Heart right ventricle (tissue), 16 donors: ENCODE data around the gene RFX8. TPM values are rescaled to one million over a fixed set of nuclear protein-coding genes. Genes with fewer than 3 reads are reported as not detected.

Experiments used
- ATAC-seq, 8 donors: fragments of 200-7000 bp; cut with Tn5 transposase; one replicate each; pipeline ENCODE4 v1.9.1; 2020; ENCODE audit warnings: mild to moderate bottlenecking in 8 of 8, moderate library complexity in 8 of 8, moderate number of reproducible peaks in 1 of 8
- DNase-seq, 2 donors: peaks; one replicate each; pipeline ENCODE4 v3.0.0-alpha.2; 2020
- H3K27ac ChIP-seq, 10 donors: fragments of 200-600 bp; sonication (generic) in 2 of 10; one replicate each; pipeline versions ENCODE4 v1.5.0 to v1.8.0; 2020 to 2022; ENCODE audit warnings: mild to moderate bottlenecking in 3 of 10
- H3K27me3 ChIP-seq, 7 donors: fragments of 200-600 bp; one replicate each; pipeline ENCODE4 v1.8.0; 2021 to 2022; ENCODE audit warnings: mild to moderate bottlenecking in 2 of 7
- H3K36me3 ChIP-seq, 9 donors: fragments of 200-600 bp; sonication (generic) in 1 of 9; one replicate each; pipeline versions ENCODE4 v1.5.0 to v1.8.0; 2020 to 2022; ENCODE audit warnings: mild to moderate bottlenecking in 2 of 9
- H3K4me1 ChIP-seq, 9 donors: fragments of 200-600 bp; sonication (generic) in 1 of 9; one replicate each; pipeline versions ENCODE4 v1.5.0 to v1.8.0; 2020 to 2022; ENCODE audit warnings: mild to moderate bottlenecking in 4 of 9
- H3K4me3 ChIP-seq, 10 donors: fragments of 200-600 bp; sonication (generic) in 2 of 10; one replicate each; pipeline versions ENCODE4 v1.5.0 to v1.8.0; 2020 to 2022; ENCODE audit warnings: mild to moderate bottlenecking in 7 of 10, moderate library complexity in 2 of 10
- H3K9me3 ChIP-seq, 11 donors: fragments of 200-600 bp in 10 of 11; sonication (generic) in 2 of 11; one replicate each; pipeline versions ENCODE4 v1.5.0 to v1.8.0; 2013 to 2022; ENCODE audit warnings: mild to moderate bottlenecking in 2 of 11, control low read depth in 1 of 11, moderate library complexity in 1 of 11
- CTCF ChIP-seq, 9 donors: fragments of 200-600 bp; sonication (generic) in 2 of 9; IDR thresholded peaks; one replicate each; pipeline versions ENCODE4 v1.5.0 to v1.8.0; 2021 to 2022; ENCODE audit warnings: antibody characterized with exemption in 9 of 9, mild to moderate bottlenecking in 5 of 9, moderate library complexity in 1 of 9
- WGBS, 2 donors: extraction: QIAGEN DNeasy Blood & Tissue Kit; methylation state at CpG; one replicate each; pipeline ENCODE4 v1.1.7; 2013; ENCODE audit warnings: inconsistent platforms in 1 of 2; 5-methylcytosine and 5-hydroxymethylcytosine counted together
- intact Hi-C, 10 donors: fragments of 100-400 bp; cut with DNase I; formaldehyde crosslinking; loops; one replicate each; pipeline versions ENCODE4 v1.11.1 to v1.14.2; 2022
- polyA plus RNA-seq, 2 donors: library from polyadenylated mRNA; stranded (reverse); fragments of 200-250 nt; gene quantifications; one replicate each; pipeline ENCODE4 v1.2.3, GENCODE V29; 2013
- total RNA-seq, 10 donors: library from RNA; stranded (reverse); fragmentation: NEBNext Ultra II Directional in 3 of 10; extraction: Animal tissue kit (Norgen Biotek cat#: 25700) in 3 of 10; gene quantifications; one replicate each; pipeline versions ENCODE4 v1.2.1 to v1.2.4, GENCODE V29; 2021 to 2023
- donor health status: Arrhythmogenic right ventricular cardiomyopathy.
- donor health status: ischemic (EF 13 %, LVEDD 7.1; RV severe dilation, severe dysfunction).
- donor health status: healthy with polysubstance abuse.
- donor health status: DM: no; HTN: yes; CAD: no.
- donor health status: DM: no; HTN: no; CAD: no.
- donor health status: ischemic (EF 25% LVEDD 6.9; RV normal size, moderate dysfunction).
- donor health status: ischemic (EF 25% LVEDD 5.7; RV mildly dilated, moderate dysfunction).
- donor health status: healthy.
- donor health status: DM: yes; HTN: yes; CAD: no.
- donor health status: Ischemic cardiomyopathy.
- donor health status: ischemic (EF 35%, LVEDD 5.7; RV mildly dilated, moderate dysfunction).
- donor health status: nonischemic (EF 11% LVEDD 7.7; RV severe dilation, severe dysfunction).
- donor health status: DM: yes; HTN: yes; CAD: no.
- donor health status: PGD.
- donor health status: ischemic (EF 29% LVEDD 5.4; RV normal size, mild dysfunction).
- donor health status: nonischemic (EF 23%, LVEDD 6.1; RV moderate dilation, normal function).

Gene RFX8
- total and polyA plus RNA-seq, 12 donors = 0.15 to 0.44 (median 0.16) TPM; not detected in 5

- H3K4me1 ChIP-seq = peaks cover 0 to 27% (median 19%) of the 10 kb centered on the region in 9 donors
- WGBS, 2 donors = 32 to 38% methylated on average over 3 of the region's 3 CpGs
- TF ChIP-seq CTCF (IDR thresholded peaks at IDR 0.05) = no peak
- H3K27me3 ChIP-seq = peaks cover 0 to 4% (median 0%) of the 10 kb centered on the region in 7 donors
- DNase-seq = no peak
- peak in 5 of 8 donors; percentile 21 to 70 (median 41) for ATAC-seq
- H3K27ac ChIP-seq = peak overlapping the region in 8 of 10 donors; percentile 4 to 84 (median 51)
- no peaks in the 10 kb centered on the region for H3K36me3 ChIP-seq
- H3K9me3 ChIP-seq = no peaks in the 10 kb centered on the region
- intact Hi-C loops = no loop called here
- no peak overlapping the region for H3K4me3 ChIP-seq
These were observed 26.5 kb upstream of the RFX8 start for GRCh38 chr2:101501443-101501842.

- Histone ChIP-seq H3K36me3 (no peaks in the 10 kb centered on the region), H3K27ac (peak overlapping the region in 9 of 10 donors; percentile 4 to 84 (median 52)), H3K4me3 (no peak overlapping the region), H3K9me3 (no peaks in the 10 kb centered on the region), H3K27me3 (peaks cover 0 to 4% (median 0%) of the 10 kb centered on the region in 7 donors), H3K4me1 (peaks cover 0 to 27% (median 19%) of the 10 kb centered on the region in 9 donors)
- intact Hi-C loops = no loop called here
- ATAC-seq (peak in 7 of 8 donors; percentile 24 to 74 (median 60)), DNase-seq (peak in 1 of 2 donors; percentile 15)
- no peak for TF ChIP-seq CTCF (IDR thresholded peaks at IDR 0.05)
- WGBS, 2 donors = 15 to 24% methylated on average over 5 of the region's 5 CpGs
These were observed 25.9 kb upstream of the RFX8 start for GRCh38 chr2:101500860-101501259.

GRCh38 chr2:101500180-101500579, 25.3 kb upstream of the RFX8 start:
- WGBS, 2 donors = 70 to 82% methylated on average over 2 of the region's 2 CpGs
- Histone ChIP-seq H3K4me3 (no peak overlapping the region), H3K36me3 (no peaks in the 10 kb centered on the region), H3K27ac (peak overlapping the region in 6 of 10 donors; percentile 4 to 84 (median 67)), H3K9me3 (no peaks in the 10 kb centered on the region), H3K4me1 (peaks cover 0 to 27% (median 19%) of the 10 kb centered on the region in 9 donors), H3K27me3 (peaks cover 0 to 4% (median 0%) of the 10 kb centered on the region in 7 donors)
- DNase-seq = no peak
- no peak for ATAC-seq
- intact Hi-C loops = no loop called here
- TF ChIP-seq CTCF (IDR thresholded peaks at IDR 0.05) = no peak

GRCh38 chr2:101496279-101496678, 21.4 kb upstream of the RFX8 start:
- H3K27me3 ChIP-seq = no peaks in the 10 kb centered on the region
- H3K4me3 ChIP-seq = no peak overlapping the region
- no peak overlapping the region for H3K27ac ChIP-seq
- no peaks in the 10 kb centered on the region for H3K9me3 ChIP-seq
- intact Hi-C loops = no loop called here
- DNase-seq (no peak), ATAC-seq (no peak)
- no peaks in the 10 kb centered on the region for H3K36me3 ChIP-seq
- WGBS, 2 donors = 47 to 54% methylated on average over 4 of the region's 4 CpGs
- TF ChIP-seq CTCF (IDR thresholded peaks at IDR 0.05) = no peak
- H3K4me1 ChIP-seq = peaks cover 0 to 17% (median 12%) of the 10 kb centered on the region in 9 donors
